Measurements from ENCODE around the gene SLAMF9.
A peak's percentile ranks its signal among the peaks of the same experiment; 100 is the strongest.

Gene SLAMF9

GRCh38 chr1:159974350-159974965, 20.4 kb upstream of the SLAMF9 start:
- DNase-seq: no peak

- DNase-seq: no peak
These were observed 19.4 kb upstream of the SLAMF9 start for GRCh38 chr1:159973350-159973940.

DNA sequence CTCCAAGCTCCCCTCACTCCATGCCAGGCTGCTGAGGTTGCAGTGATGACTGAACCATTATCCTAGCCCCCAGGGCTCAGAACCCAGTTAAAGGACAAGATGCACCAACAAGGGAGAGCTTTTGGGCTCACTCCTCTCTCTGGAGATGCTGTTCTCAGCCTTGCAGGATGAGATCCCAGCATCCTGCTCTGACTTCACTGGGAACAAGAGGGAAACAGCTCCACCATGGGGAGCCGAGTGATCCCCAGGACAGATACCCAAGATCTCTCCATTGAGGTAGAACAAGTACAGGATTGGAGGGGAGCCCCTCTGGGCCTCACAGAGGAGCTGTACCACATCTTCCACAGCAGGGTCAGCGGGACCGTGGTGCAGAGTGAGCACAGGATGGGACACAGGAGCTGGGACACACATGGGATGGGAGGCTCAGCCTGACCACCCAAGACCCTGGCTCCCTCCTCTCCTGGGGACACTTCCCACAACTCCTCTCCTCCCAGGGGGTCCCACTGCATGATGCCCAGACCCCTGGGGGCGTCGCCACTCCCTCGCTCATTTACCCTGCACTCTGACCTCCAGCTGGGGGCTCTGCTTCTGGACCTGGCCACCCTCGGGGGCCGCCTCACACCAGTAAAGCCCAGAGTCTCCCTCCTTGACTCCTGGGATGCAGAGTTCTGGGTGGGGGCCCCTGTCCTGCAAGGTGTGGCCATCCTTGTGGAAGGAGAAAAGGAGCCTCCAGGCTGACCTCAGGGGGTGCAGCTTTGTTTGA, 18.6 kb upstream of the SLAMF9 start:
- no peak for DNase-seq

- no peak for DNase-seq
These were observed 16.9 kb upstream of the SLAMF9 start for GRCh38 chr1:159970932-159971342.

DNA sequence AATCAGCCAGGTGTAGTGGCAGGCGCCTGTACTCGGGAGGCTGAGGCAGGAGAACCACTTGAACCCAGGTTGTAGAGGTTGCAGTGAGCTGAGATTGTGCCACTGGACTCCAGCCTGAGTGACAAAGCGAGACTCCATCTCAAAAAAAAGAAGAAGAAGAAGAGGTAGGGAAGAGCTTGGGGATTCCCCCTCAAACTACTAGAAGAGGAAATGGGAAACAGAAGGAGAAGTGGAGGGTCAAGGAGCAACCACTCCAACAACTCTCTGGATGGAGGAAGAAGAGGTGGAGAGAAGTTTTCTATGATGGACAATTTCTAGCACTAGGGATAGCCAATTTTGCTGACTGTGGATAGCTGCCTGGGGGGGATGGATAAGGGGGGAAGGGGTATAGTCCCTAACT, 14.9 kb upstream of the SLAMF9 start:
- DNase-seq: no peak

DNA sequence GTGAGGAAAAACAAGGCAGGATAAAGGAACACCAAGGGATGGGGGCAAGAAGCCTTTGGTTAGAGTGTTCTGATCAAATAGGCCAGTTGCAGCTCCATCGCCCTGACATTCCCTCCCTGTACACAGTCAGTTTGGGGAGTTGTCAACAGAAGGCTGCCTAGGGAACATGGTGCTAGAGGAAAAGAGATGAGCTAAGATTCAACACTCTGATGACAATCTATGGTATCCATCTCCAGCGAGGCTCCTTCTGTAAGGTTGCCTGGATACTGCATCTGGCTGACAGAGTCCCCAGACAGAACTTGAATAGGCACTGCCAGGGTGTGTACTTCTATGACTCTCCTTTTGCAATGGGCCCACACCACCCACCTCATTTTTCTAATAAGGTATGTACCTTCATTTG, 11.2 kb upstream of the SLAMF9 start:
- DNase-seq: no peak

DNA sequence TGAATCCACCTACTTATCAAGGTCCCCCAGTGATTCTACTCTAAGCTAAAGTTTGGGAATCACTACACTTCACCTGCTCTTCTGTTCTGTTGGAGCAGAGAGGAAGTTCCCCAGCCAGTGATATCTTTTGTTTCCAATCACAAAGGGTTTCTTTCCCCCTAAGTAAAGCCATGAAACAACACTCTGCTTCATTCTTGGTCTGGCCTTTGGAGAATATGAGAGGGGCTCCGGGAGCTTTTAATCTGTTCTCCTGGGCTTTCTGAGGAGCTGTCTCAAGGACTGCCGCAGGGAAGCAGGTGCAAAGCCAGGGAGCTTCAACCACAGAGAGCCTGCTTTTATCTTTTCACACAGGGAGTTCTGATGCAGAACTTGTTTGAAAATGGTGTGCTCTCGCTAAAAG, 10.1 kb upstream of the SLAMF9 start:
- DNase-seq: no peak

GRCh38 chr1:159962176-159962575, 8.1 kb upstream of the SLAMF9 start:
- no peak for DNase-seq

GRCh38 chr1:159961636-159962035, 7.6 kb upstream of the SLAMF9 start:
- no peak for DNase-seq

GRCh38 chr1:159960721-159961381, 6.8 kb upstream of the SLAMF9 start:
- DNase-seq: no peak

GRCh38 chr1:159959451-159959850, 5.4 kb upstream of the SLAMF9 start:
- DNase-seq: no peak

DNA sequence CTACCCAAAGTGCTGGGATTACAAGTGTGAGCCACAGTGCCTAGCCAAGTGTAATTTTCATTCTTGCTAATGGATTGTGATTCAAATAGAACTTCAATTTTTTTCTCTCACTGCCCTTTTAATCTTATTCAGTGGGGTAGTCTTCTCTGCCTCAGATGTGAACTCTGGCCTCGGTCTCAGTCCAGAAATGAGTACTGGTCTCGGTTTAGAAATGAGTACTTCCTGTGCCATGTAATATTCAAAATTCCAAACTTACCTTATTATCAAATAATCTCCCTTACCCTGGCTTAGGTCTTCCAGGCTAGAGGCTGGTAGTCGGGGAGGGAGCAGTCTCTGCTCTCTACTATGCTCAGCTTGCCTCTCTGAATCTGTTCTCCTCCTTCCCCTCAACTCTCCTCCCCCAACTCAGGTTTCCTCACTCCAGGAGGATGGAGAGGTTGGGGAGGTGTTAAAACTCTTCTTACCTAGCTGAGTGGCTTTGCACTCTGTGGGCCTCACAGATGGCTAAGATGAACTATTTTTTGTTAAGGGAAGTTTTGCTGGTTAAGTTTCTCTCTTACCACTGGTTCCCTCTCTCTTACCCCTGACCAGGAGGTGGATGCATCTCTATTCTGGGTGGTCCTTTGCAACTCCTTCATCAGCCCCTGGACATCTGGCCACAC, 4.8 kb upstream of the SLAMF9 start:
- no peak for DNase-seq

DNA sequence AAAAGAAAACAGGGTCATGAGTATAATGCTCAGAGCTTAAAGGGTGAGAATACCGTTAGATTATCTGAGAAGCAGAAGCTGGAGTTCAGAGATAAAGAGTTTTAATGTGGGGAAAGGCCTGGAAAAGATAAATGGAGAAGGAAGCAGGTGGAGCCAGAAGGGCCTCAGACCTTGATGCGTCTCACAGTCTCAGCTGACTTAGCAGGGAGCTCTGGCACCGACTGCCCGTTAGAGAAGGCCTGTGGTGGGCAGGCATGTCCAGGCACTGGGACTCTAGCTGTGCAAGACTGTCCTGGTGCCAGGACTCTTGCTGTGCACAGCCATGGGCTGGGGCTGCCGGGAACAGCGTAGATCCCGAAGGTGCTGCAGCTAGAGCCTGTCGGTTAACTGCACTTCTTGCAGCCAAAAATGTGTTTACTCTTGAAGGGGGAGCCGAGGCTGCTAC, 3.8 kb upstream of the SLAMF9 start:
- DNase-seq: peak; percentile 41

DNA sequence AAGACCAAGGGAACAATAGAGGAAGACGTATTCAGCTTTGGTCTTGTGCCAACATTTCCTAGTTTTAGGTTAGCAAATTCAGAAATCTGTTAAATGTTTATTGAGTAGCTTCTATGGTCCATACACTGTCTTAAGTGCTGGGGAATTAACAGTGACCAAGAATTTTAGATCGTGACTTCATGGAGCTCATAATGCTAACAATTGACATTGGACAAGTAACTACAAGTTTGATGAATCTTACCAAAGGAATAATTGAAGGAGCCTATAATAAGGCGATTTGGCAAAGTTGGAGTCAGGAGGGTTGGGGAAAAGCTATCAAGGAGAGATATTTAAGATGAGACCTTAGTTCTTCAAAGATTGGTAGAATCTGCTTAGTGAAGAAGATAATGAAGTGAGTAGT, 1.4 kb upstream of the SLAMF9 start:
- DNase-seq: no peak

DNA sequence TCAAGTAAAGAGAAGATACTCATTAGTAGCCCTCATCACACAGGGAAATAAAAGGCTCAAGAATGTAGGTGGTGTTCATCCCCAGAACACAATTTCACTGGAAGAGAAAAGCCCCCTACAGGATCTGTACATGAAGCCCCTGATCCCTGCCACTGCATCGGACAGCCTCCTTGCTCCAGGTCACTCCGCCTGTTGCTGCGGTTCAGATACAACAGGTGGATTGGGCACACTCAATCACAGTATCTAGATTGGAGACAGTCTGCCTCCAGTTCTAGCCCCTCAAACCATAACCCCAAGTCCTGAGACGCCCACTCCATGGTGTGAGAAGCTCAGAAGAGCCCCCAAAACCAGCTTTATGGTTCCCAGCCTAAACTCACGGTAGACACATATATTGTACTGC, 1.1 kb downstream of the SLAMF9 start:
- DNase-seq: no peak

DNA sequence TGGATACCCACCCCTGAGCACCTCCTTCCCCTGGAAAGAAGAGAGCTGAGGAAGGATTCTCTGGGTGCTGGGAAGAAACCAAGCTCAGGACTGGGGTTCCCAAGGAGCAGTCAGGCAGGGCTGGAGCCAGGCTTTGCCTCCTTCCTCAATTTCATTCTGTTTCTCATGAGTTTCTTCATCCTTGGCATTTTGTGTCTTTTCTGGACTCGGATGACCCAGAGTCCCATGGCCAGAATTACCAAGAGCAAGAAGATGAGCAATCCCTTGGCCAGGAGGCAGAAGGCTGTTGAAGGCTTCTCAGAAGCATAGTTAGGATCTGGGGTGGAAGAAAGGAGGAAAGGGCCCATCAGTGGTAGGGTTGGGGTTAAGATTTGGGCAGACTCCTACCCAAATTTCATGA, 2.5 kb downstream of the SLAMF9 start:
- no peak for DNase-seq

DNA sequence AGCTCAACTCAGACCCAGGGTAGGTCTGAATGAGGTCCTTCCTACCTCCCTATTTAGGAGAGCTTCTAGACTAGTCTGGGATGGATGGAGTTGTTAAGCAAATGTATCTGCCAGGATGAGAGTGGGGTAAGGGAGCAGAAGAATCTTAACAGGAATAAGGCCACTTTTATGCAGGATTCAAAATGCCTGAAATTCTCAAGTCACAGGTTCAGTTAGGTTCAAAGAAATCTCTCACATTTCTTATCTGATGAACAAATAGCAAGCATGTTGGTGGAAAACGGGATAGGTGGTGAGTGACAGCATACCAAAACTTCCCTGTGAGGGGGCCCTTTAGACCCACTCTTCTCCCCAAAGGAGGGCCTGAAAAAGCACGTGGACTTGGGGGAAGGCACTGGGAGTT, 3.0 kb downstream of the SLAMF9 start:
- no peak for DNase-seq

GRCh38 chr1:159949981-159950381, 4.1 kb downstream of the SLAMF9 start:
- no peak for DNase-seq

DNA sequence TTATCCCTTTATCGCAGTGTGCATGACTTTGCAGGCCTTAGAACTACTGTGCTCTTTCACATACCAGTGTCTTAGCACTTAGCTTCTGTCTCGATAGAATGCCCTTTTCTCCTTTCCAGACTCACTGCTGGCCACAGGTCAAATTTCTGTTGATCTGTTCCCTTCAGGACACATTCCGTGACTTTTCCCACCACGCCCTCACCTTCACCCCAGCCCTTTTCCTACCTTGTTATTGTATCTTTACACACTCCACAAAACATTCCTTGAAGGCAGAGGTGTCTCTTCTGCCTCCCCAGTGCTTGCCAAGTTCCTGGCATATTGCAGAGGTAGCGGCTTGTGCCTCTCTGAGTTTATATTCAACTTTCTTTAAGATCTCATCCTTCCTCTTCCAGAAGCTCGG, 4.9 kb downstream of the SLAMF9 start:
- no peak for DNase-seq

- DNase-seq: no peak
These were observed 6.1 kb downstream of the SLAMF9 start for GRCh38 chr1:159947942-159948341.

- no peak for DNase-seq
These were observed 7.5 kb downstream of the SLAMF9 start for GRCh38 chr1:159946242-159947187.
